H1 (cell line): ENCODE data around the gene ETV7. TPM values are rescaled to one million over a fixed set of nuclear protein-coding genes. Genes with fewer than 3 reads are reported as not detected.
A peak's percentile ranks its signal among the peaks of the same experiment; 100 is the strongest.

Source experiments
- CTCF ChIA-PET: fragments of 300-600 bp; sonication (Branson Sonifier 250); formaldehyde crosslinking; loops from one replicate; lab custom pipeline; 2021; ENCODE audit not compliant: partially characterized antibody; lab: Charles Lee
- POLR2A ChIA-PET: fragments of 300-600 bp; sonication (Branson Sonifier 250); formaldehyde crosslinking; loops from one replicate; lab custom pipeline; 2021; ENCODE audit warnings: inconsistent platforms; ENCODE audit not compliant: partially characterized antibody; lab: Charles Lee
- DNase-seq, 2 experiments: peaks; one replicate each; pipeline versions ENCODE4 v3.0.0 to v3.0.0-alpha.2; 2010 to 2022; ENCODE audit warnings: low spot score in 2 of 2, low read depth in 1 of 2, mixed read lengths in 1 of 2
- FAIRE-seq: peaks from 2 replicates; lab custom pipeline; 2011; peaks lifted over from hg19 to GRCh38; lab: Jason Lieb, UNC
- H2AFZ ChIP-seq: 2 replicates; pipeline ENCODE4 v1.8.1; 2012; ENCODE audit warnings: low read length, inconsistent platforms
- H2AK5ac ChIP-seq: 2 replicates; pipeline ENCODE4 v1.6.1; 2013; ENCODE audit warnings: low read depth, low read length
- H2BK120ac ChIP-seq: replicated peaks from 2 replicates; pipeline ENCODE3; 2013; ENCODE audit warnings: low read depth, low read length, inconsistent platforms
- H2BK12ac ChIP-seq: 2 replicates; pipeline ENCODE4 v1.6.1; 2013; ENCODE audit warnings: low read depth, low read length
- H2BK15ac ChIP-seq: 2 replicates; pipeline ENCODE4 v1.6.1; 2013; ENCODE audit warnings: low read length
- H2BK20ac ChIP-seq: 2 replicates; pipeline ENCODE4 v1.6.1; 2013; ENCODE audit warnings: low read length
- H2BK5ac ChIP-seq: 2 replicates; pipeline ENCODE4 v1.6.1; 2013; ENCODE audit warnings: low read depth, low read length
- H3K14ac ChIP-seq: 2 replicates; pipeline ENCODE4 v1.6.1; 2013; ENCODE audit warnings: inconsistent platforms; ENCODE audit not compliant: insufficient read length
- H3K18ac ChIP-seq: 2 replicates; pipeline ENCODE4 v1.6.1; 2013; ENCODE audit warnings: low read length; ENCODE audit errors: extremely low read depth
- H3K23ac ChIP-seq: 2 replicates; pipeline ENCODE4 v1.6.1; 2013; ENCODE audit warnings: inconsistent platforms; ENCODE audit not compliant: insufficient read length
- H3K23me2 ChIP-seq: 2 replicates; pipeline ENCODE4 v1.6.1; 2013; ENCODE audit warnings: low read depth, low read length
- H3K27ac ChIP-seq: 2 replicates; pipeline ENCODE4 v1.6.1; 2011; ENCODE audit warnings: low read depth, low read length, inconsistent platforms
- H3K27me3 ChIP-seq, 4 experiments: replicated peaks in 1 of 4; 1 replicate in 1 of 4; 2 replicates in 3 of 4; pipeline versions ENCODE4 v1.6.1 to v1.8.1; 2011 to 2013; ENCODE audit warnings: low read length in 3 of 4, mild to moderate bottlenecking in 3 of 4, inconsistent platforms in 2 of 4, mixed read lengths in 2 of 4, moderate library complexity in 1 of 4; ENCODE audit not compliant: control insufficient read depth in 3 of 4, insufficient read depth in 3 of 4; ENCODE audit errors: extremely low read depth in 1 of 4
- H3K36me3 ChIP-seq, 4 experiments: 2 replicates each; pipeline versions ENCODE4 v1.6.1 to v1.8.1; 2011 to 2013; ENCODE audit warnings: mild to moderate bottlenecking in 4 of 4, low read length in 3 of 4, moderate library complexity in 2 of 4, control low read depth in 1 of 4, inconsistent platforms in 1 of 4; ENCODE audit not compliant: insufficient read depth in 4 of 4, control insufficient read depth in 2 of 4
- H3K4ac ChIP-seq: replicated peaks from 2 replicates; pipeline ENCODE3; 2013; ENCODE audit warnings: low read length, low read depth, mixed read lengths, inconsistent platforms; ENCODE audit not compliant: insufficient read length
- H3K4me1 ChIP-seq, 4 experiments: replicated peaks in 1 of 4; 1 replicate in 1 of 4; 2 replicates in 3 of 4; pipeline versions ENCODE4 v1.6.1 to v1.8.1; 2011 to 2013; ENCODE audit warnings: low read length in 3 of 4, inconsistent platforms in 2 of 4, mixed read lengths in 1 of 4; ENCODE audit not compliant: insufficient read depth in 4 of 4, control insufficient read depth in 3 of 4
- H3K4me2 ChIP-seq, 2 experiments: 2 replicates each; pipeline versions ENCODE4 v1.6.1 to v1.8.1; 2011 to 2013; ENCODE audit warnings: low read depth in 2 of 2, low read length in 2 of 2, control low read depth in 1 of 2, inconsistent platforms in 1 of 2, mild to moderate bottlenecking in 1 of 2; ENCODE audit not compliant: insufficient read depth in 1 of 2
- H3K4me3 ChIP-seq, 4 experiments: fragments of 200-600, 300-600 bp in 1 of 4; sonication (generic), shearing (Covaris generic), sonication (Bioruptor Twin) in 1 of 4; 2 replicates each; pipeline versions ENCODE4 v1.5.1 to v1.8.1; 2011 to 2016; ENCODE audit warnings: low read length in 4 of 4, low read depth in 3 of 4, control low read depth in 2 of 4, inconsistent platforms in 2 of 4, mild to moderate bottlenecking in 2 of 4, mixed read lengths in 1 of 4, moderate library complexity in 1 of 4; ENCODE audit not compliant: insufficient read depth in 2 of 4; ENCODE audit errors: extremely low read depth in 1 of 4
- H3K56ac ChIP-seq: replicated peaks from 2 replicates; pipeline ENCODE3; 2013; ENCODE audit warnings: low read depth, mild to moderate bottlenecking, mixed read lengths, low read length, inconsistent platforms; ENCODE audit not compliant: insufficient read length
- H3K79me1 ChIP-seq: 2 replicates; pipeline ENCODE4 v1.6.1; 2013; ENCODE audit warnings: low read depth, low read length, control low read depth
- H3K79me2 ChIP-seq, 2 experiments: 2 replicates each; pipeline versions ENCODE4 v1.6.1 to v1.8.1; 2012 to 2013; ENCODE audit warnings: low read length in 2 of 2, mild to moderate bottlenecking in 2 of 2, inconsistent platforms in 1 of 2; ENCODE audit not compliant: insufficient read depth in 2 of 2, control insufficient read depth in 1 of 2
- H3K9ac ChIP-seq, 4 experiments: replicated peaks in 1 of 4; 1 replicate in 1 of 4; 2 replicates in 3 of 4; pipeline versions ENCODE4 v1.6.1 to v1.8.1; 2011 to 2013; ENCODE audit warnings: low read depth in 3 of 4, low read length in 3 of 4, control low read depth in 2 of 4, mild to moderate bottlenecking in 2 of 4, moderate library complexity in 2 of 4, inconsistent platforms in 1 of 4; ENCODE audit errors: extremely low read depth in 1 of 4
- H3K9me3 ChIP-seq, 2 experiments: 2 replicates each; pipeline versions ENCODE4 v1.6.1 to v1.8.1; 2012 to 2013; ENCODE audit warnings: mild to moderate bottlenecking in 2 of 2, moderate library complexity in 2 of 2, control low read depth in 1 of 2, inconsistent platforms in 1 of 2, low read depth in 1 of 2, low read length in 1 of 2, mixed read lengths in 1 of 2; ENCODE audit not compliant: insufficient read depth in 2 of 2
- H4K20me1 ChIP-seq, 2 experiments: replicated peaks in 1 of 2; 2 replicates each; pipeline versions ENCODE3 to v1.8.1; 2011 to 2013; ENCODE audit warnings: inconsistent platforms in 2 of 2, low read length in 2 of 2, mild to moderate bottlenecking in 1 of 2; ENCODE audit not compliant: insufficient read depth in 2 of 2, control insufficient read depth in 1 of 2
- H4K5ac ChIP-seq: 2 replicates; pipeline ENCODE4 v1.6.1; 2013; ENCODE audit warnings: low read length, low read depth, mixed read lengths, inconsistent platforms; ENCODE audit not compliant: insufficient read length
- H4K8ac ChIP-seq: 2 replicates; pipeline ENCODE4 v1.8.0; 2013; ENCODE audit warnings: mild to moderate bottlenecking, moderate library complexity, low read length, inconsistent platforms; ENCODE audit not compliant: insufficient read depth; ENCODE audit errors: extremely low read depth
- H4K91ac ChIP-seq: replicated peaks from 2 replicates; pipeline ENCODE3; 2013; ENCODE audit warnings: low read length, mixed read lengths, inconsistent platforms; ENCODE audit not compliant: insufficient read length
- BRCA1 ChIP-seq: IDR thresholded peaks from 2 replicates; pipeline ENCODE4 v1.6.1; 2012; ENCODE audit warnings: low read depth, low read length, improper control_type of control experiment
- CBX8 ChIP-seq: fragments of 300-800, 300-1000 bp; sonication (generic); IDR thresholded peaks from 2 replicates; pipeline ENCODE4 v1.7.1; 2016; ENCODE audit warnings: low read depth, low read length, borderline replicate concordance
- CREB1 ChIP-seq: IDR thresholded peaks from 2 replicates; pipeline ENCODE4 v1.6.1; 2012; ENCODE audit warnings: inconsistent platforms
- GABPA ChIP-seq: IDR thresholded peaks from 2 replicates; pipeline ENCODE4 v1.6.1; 2011; ENCODE audit warnings: mild to moderate bottlenecking, low read length, moderate library complexity, borderline replicate concordance; ENCODE audit not compliant: insufficient read depth
- GTF2F1 ChIP-seq: IDR thresholded peaks from 2 replicates; pipeline ENCODE4 v1.6.1; 2012; ENCODE audit warnings: low read depth, low read length, improper control_type of control experiment, borderline replicate concordance
- NRF1 ChIP-seq: IDR thresholded peaks from 2 replicates; pipeline ENCODE4 v1.6.1; 2011; ENCODE audit warnings: mild to moderate bottlenecking, low read depth, low read length, improper control_type of control experiment
- POU5F1 ChIP-seq: IDR thresholded peaks from 2 replicates; pipeline ENCODE4 v1.6.1; 2011; ENCODE audit warnings: low read depth, mild to moderate bottlenecking, low read length, moderate library complexity
- RXRA ChIP-seq: IDR thresholded peaks from 2 replicates; pipeline ENCODE4 v1.6.1; 2011; ENCODE audit warnings: low read depth, mild to moderate bottlenecking, low read length, moderate library complexity; ENCODE audit not compliant: insufficient read depth
- SIX5 ChIP-seq: IDR thresholded peaks from 2 replicates; pipeline ENCODE4 v1.6.1; 2011; ENCODE audit warnings: mild to moderate bottlenecking, low read depth, low read length
- SRF ChIP-seq: IDR thresholded peaks from 2 replicates; pipeline ENCODE4 v1.6.1; 2011; ENCODE audit warnings: mild to moderate bottlenecking, low read depth, low read length, moderate library complexity
- TBP ChIP-seq: IDR thresholded peaks from 2 replicates; pipeline ENCODE4 v1.6.1; 2011; ENCODE audit warnings: low read depth, low read length, improper control_type of control experiment
- WGBS, 2 experiments: shearing (Covaris generic) in 1 of 2; methylation state at CpG; one replicate each; pipeline versions ENCODE4 v1.1.6 to v1.1.7; 2013 to 2015; ENCODE audit warnings: low lambda C conversion rate in 2 of 2, mixed read lengths in 2 of 2, inconsistent platforms in 1 of 2, low coverage in 1 of 2, missing lambda C conversion rate in 1 of 2; ENCODE audit not compliant: insufficient replicate concordance in 2 of 2, insufficient coverage in 1 of 2, insufficient read length in 1 of 2; ENCODE audit errors: extremely low coverage in 1 of 2, missing lambda C conversion rate in 1 of 2; 5-methylcytosine and 5-hydroxymethylcytosine counted together
- polyA plus RNA-seq, 7 experiments: library from polyadenylated mRNA; depleted of rRNA in 3 of 7; stranded (reverse) in 5 of 7; unstranded in 2 of 7; fragments of >200 nt in 5 of 7; fragments of 200-250 nt in 2 of 7; gene quantifications; 1 replicate in 5 of 7; 2 replicates in 1 of 7; 4 replicates in 1 of 7; pipeline versions ENCODE4 v1.2.1 to v1.2.3, GENCODE V29; 2011 to 2013; ENCODE audit warnings: missing spikeins in 2 of 7, mixed read lengths in 2 of 7
- total RNA-seq: library from RNA; stranded (reverse); fragmentation: NEBNext Ultra II Directional; extraction: Animal tissue kit (Norgen Biotek cat#: 25700); gene quantifications from 2 replicates; pipeline ENCODE4 v1.2.1, GENCODE V29; 2021

The ETV7 gene
- total and polyA plus RNA-seq, 2 of the 8 experiments (the other 6 are each of a cell fraction or from before 2014, with no cell fraction given): 0.54 to 2.4 TPM

- FAIRE-seq: no peak
- DNase-seq: no peak
- H3K23ac ChIP-seq: no peak overlapping the region
These were observed 39.8 kb downstream of the ETV7 start for GRCh38 chr6:36347621-36348020.

More at GRCh38 chr6:36347621-36348020, 39.8 kb downstream of the ETV7 start:
- H4K91ac ChIP-seq: no peak overlapping the region
- H3K9ac ChIP-seq: no peak overlapping the region
- TF ChIP-seq BRCA1 (no peak), SRF (no peak), RXRA (no peak), GABPA (no peak), POU5F1 (no peak), NRF1 (no peak), CBX8 (no peak), CREB1 (no peak), GTF2F1 (no peak), TBP (no peak), SIX5 (no peak)
- ChIA-PET POLR2A (interaction anchor here (1.6 kb wide), 1 partner anchor 8 kb away, joined by 3 read pairs; no protein-coding TSS in a partner anchor), CTCF (interaction anchor here (0.6 to 4.0 kb wide), 7 partner anchors 12 to 824 kb away, joined by 3 to 47 read pairs (median 3); no protein-coding TSS in a partner anchor)
- H3K4me2 ChIP-seq: no peak overlapping the region
- H3K36me3 ChIP-seq: no peaks in the 10 kb centered on the region
- no peak overlapping the region for H3K27ac ChIP-seq
- no peaks in the 10 kb centered on the region for H3K27me3 ChIP-seq
- H3K79me2 ChIP-seq: no peaks in the 10 kb centered on the region
- H2BK5ac ChIP-seq: no peak overlapping the region
- no peak overlapping the region for H2BK20ac ChIP-seq
- no peak overlapping the region for H2BK15ac ChIP-seq
- no peak overlapping the region for H2BK120ac ChIP-seq
- no peak overlapping the region for H3K4ac ChIP-seq
- no peaks in the 10 kb centered on the region for H4K20me1 ChIP-seq
- no peak overlapping the region for H2AFZ ChIP-seq
- no peaks in the 10 kb centered on the region for H3K23me2 ChIP-seq
- no peak overlapping the region for H4K5ac ChIP-seq
- no peak overlapping the region for H3K4me3 ChIP-seq
- 0 out of 2 replicates have a peak overlapping the region, but pooled peaks have one; percentile 11 for H4K8ac ChIP-seq
- no peak overlapping the region for H2AK5ac ChIP-seq
- H3K79me1 ChIP-seq: no peaks in the 10 kb centered on the region
- no peak overlapping the region for H3K18ac ChIP-seq
- no peak overlapping the region for H3K14ac ChIP-seq
- H3K56ac ChIP-seq: no peak overlapping the region
- 88% methylated on average over 4 of the region's 4 CpGs; no CpG with 5 or more reads in 1 of the 2 experiments for WGBS, 2 experiments
- no peaks in the 10 kb centered on the region for H3K4me1 ChIP-seq
- no peaks in the 10 kb centered on the region for H3K9me3 ChIP-seq
- H2BK12ac ChIP-seq: no peak overlapping the region
